GM12878 (cell line): ENCODE results near the gene KRTAP12-1. TPM values are rescaled to one million over a fixed set of nuclear protein-coding genes. Genes with fewer than 3 reads are reported as not detected.
"Not testable (repeated sequence)": the region's sequence is repeated elsewhere in the genome, so short reads cannot be mapped to it uniquely, and the experiment has no call there.

Experiments used
- ATAC-seq: fragments of 200-7000 bp; cut with Tn5 transposase; 3 replicates; pipeline ENCODE4 v1.9.1; 2020; ENCODE audit warnings: mild to moderate bottlenecking, moderate library complexity
- BruUV-seq: library from RNA; stranded (reverse); fragments of 400-500 nt; replicated peaks from 2 replicates; lab custom pipeline; 2021; lab: Mats Ljungman, UMichigan
- CTCF ChIA-PET: fragments of 300-600 bp; sonication (Branson Sonifier 250); formaldehyde crosslinking; extraction: SDS; loops from one replicate; lab custom pipeline; 2021; ENCODE audit warnings: inconsistent platforms; lab: Yijun Ruan, JAX
- POLR2A ChIA-PET: fragments of 350-600 bp; formaldehyde crosslinking; extraction: SDS; loops from one replicate; lab custom pipeline; 2021; ENCODE audit warnings: inconsistent platforms; lab: Charles Lee
- RAD21 ChIA-PET: fragments of 300-600 bp; sonication (Branson Sonifier 250); formaldehyde crosslinking; loops from one replicate; lab custom pipeline; 2023; ENCODE audit warnings: antibody characterized with exemption; ENCODE audit not compliant: unreplicated experiment; lab: Charles Lee
- SMC1A ChIA-PET: fragments of 300-600 bp; sonication (Branson Sonifier 250); formaldehyde crosslinking; loops from one replicate; lab custom pipeline; 2023; ENCODE audit not compliant: unreplicated experiment, uncharacterized antibody; lab: Charles Lee
- DNase-seq: peaks from one replicate; pipeline ENCODE4 v3.0.0-alpha.2; 2011; ENCODE audit warnings: low read depth, low spot score
- FAIRE-seq: peaks from 3 replicates; lab custom pipeline; 2011; peaks lifted over from hg19 to GRCh38; lab: Jason Lieb, UNC
- H2AFZ ChIP-seq: 2 replicates; pipeline ENCODE4 v1.6.0; 2011; ENCODE audit warnings: low read depth, low read length, control low read depth; ENCODE audit not compliant: control insufficient read depth
- H3K27ac ChIP-seq: 2 replicates; pipeline ENCODE4 v1.5.1; 2011; ENCODE audit warnings: control low read depth; ENCODE audit not compliant: control insufficient read depth, insufficient read depth
- H3K27me3 ChIP-seq, 2 experiments: replicated peaks in 1 of 2; 2 replicates each; pipeline versions ENCODE4 v1.6.0 to v1.6.1; 2011; ENCODE audit warnings: low read length in 1 of 2; ENCODE audit not compliant: control insufficient read depth in 2 of 2, insufficient read depth in 2 of 2
- H3K36me3 ChIP-seq, 2 experiments: 2 replicates each; pipeline ENCODE4 v1.5.1; 2011; ENCODE audit warnings: low read length in 1 of 2; ENCODE audit not compliant: control insufficient read depth in 2 of 2, insufficient read depth in 2 of 2
- H3K4me1 ChIP-seq: 2 replicates; pipeline ENCODE4 v1.6.1; 2011; ENCODE audit warnings: mild to moderate bottlenecking, low read length, moderate library complexity, mixed read lengths; ENCODE audit not compliant: control insufficient read depth, insufficient read depth
- H3K4me2 ChIP-seq: 2 replicates; pipeline ENCODE4 v1.6.0; 2011; ENCODE audit warnings: control low read depth; ENCODE audit not compliant: control insufficient read depth, insufficient read depth
- H3K4me3 ChIP-seq: fragments of 200-600 bp; sonication (generic); 2 replicates; pipeline ENCODE4 v1.5.1; 2016
- H3K79me2 ChIP-seq: 2 replicates; pipeline ENCODE4 v1.6.0; 2011; ENCODE audit warnings: low read length; ENCODE audit not compliant: control insufficient read depth, insufficient read depth
- H3K9ac ChIP-seq: 2 replicates; pipeline ENCODE4 v1.8.0; 2011; ENCODE audit warnings: low read length, control low read depth, mixed read lengths; ENCODE audit not compliant: control insufficient read depth, insufficient read depth
- H3K9me3 ChIP-seq: replicated peaks from 3 replicates; pipeline ENCODE4 v1.5.1; 2011; ENCODE audit warnings: mild to moderate bottlenecking, low read length; ENCODE audit not compliant: control insufficient read depth, insufficient read depth
- H4K20me1 ChIP-seq: 2 replicates; pipeline ENCODE4 v1.6.0; 2011; ENCODE audit not compliant: control insufficient read depth, insufficient read depth
- ETV6 ChIP-seq, 2 experiments: fragments of 450-650 bp in 1 of 2; IDR thresholded peaks in 1 of 2; conservative IDR thresholded peaks in 1 of 2; 2 replicates each; pipeline ENCODE4 v1.6.1; 2014; ENCODE audit warnings: antibody characterized with exemption in 1 of 2, borderline replicate concordance in 1 of 2, low read depth in 1 of 2, mild to moderate bottlenecking in 1 of 2, moderate library complexity in 1 of 2
- FOXK2 ChIP-seq: fragments of 450-650 bp; IDR thresholded peaks from 2 replicates; pipeline ENCODE4 v1.6.1; 2017; ENCODE audit warnings: mild to moderate bottlenecking, moderate library complexity
- GATAD2B ChIP-seq: fragments of 450-650 bp; conservative IDR thresholded peaks from 2 replicates; pipeline ENCODE4 v1.6.1; 2017; ENCODE audit warnings: low read depth, mild to moderate bottlenecking, moderate library complexity
- HCFC1 ChIP-seq: fragments of 150-350 bp; IDR thresholded peaks from 2 replicates; pipeline ENCODE4 v1.6.1; 2014; ENCODE audit warnings: low read length
- HDAC2 ChIP-seq: fragments of 200-600 bp; sonication (generic); IDR thresholded peaks from 2 replicates; pipeline ENCODE4 v1.6.1; 2017
- IRF4 ChIP-seq: IDR thresholded peaks from 2 replicates; pipeline ENCODE4 v1.6.1; 2011; ENCODE audit warnings: low read depth, low read length
- IRF5 ChIP-seq: fragments of 450-650 bp; IDR thresholded peaks from 2 replicates; pipeline ENCODE4 v1.6.1; 2017; ENCODE audit warnings: borderline replicate concordance
- JUND ChIP-seq: IDR thresholded peaks from 2 replicates; pipeline ENCODE4 v1.6.1; 2012; ENCODE audit warnings: low read depth, mild to moderate bottlenecking, low read length, improper control_type of control experiment, moderate library complexity
- KLF5 ChIP-seq: fragments of 450-650 bp; IDR thresholded peaks from 2 replicates; pipeline ENCODE4 v1.6.1; 2014; ENCODE audit warnings: mild to moderate bottlenecking; ENCODE audit not compliant: partially characterized antibody
- MLLT1 ChIP-seq: fragments of 450-650 bp; IDR thresholded peaks from 2 replicates; pipeline ENCODE4 v1.6.1; 2016; ENCODE audit warnings: mild to moderate bottlenecking
- NFXL1 ChIP-seq: fragments of 450-650 bp; IDR thresholded peaks from 2 replicates; pipeline ENCODE4 v1.6.1; 2017; ENCODE audit warnings: antibody characterized with exemption, mild to moderate bottlenecking, borderline replicate concordance
- NR2C2 ChIP-seq: IDR thresholded peaks from 2 replicates; pipeline ENCODE4 v1.6.1; 2011; ENCODE audit warnings: borderline replicate concordance, low read depth; ENCODE audit not compliant: control insufficient read depth, insufficient read length
- POLR2A ChIP-seq: IDR thresholded peaks from 2 replicates; pipeline ENCODE4 v1.6.1; 2011; ENCODE audit warnings: low read depth, mild to moderate bottlenecking, low read length
- RAD51 ChIP-seq: fragments of 450-650 bp; IDR thresholded peaks from 2 replicates; pipeline ENCODE4 v1.6.1; 2016; ENCODE audit warnings: moderate library complexity, mild to moderate bottlenecking, inconsistent platforms
- SREBF2 ChIP-seq: IDR thresholded peaks from 2 replicates; pipeline ENCODE4 v1.6.1; 2012; ENCODE audit warnings: mild to moderate bottlenecking, low read length
- TCF3 ChIP-seq: IDR thresholded peaks from 2 replicates; pipeline ENCODE4 v1.6.1; 2012; ENCODE audit warnings: low read depth, mild to moderate bottlenecking, low read length, borderline replicate concordance; ENCODE audit not compliant: insufficient read depth
- USF2 ChIP-seq: IDR thresholded peaks from 2 replicates; pipeline ENCODE4 v1.6.1; 2011; ENCODE audit warnings: low read depth, low read length, improper control_type of control experiment, borderline replicate concordance
- YY1 ChIP-seq: IDR thresholded peaks from 2 replicates; pipeline ENCODE4 v1.6.1; 2011; ENCODE audit warnings: low read depth, mild to moderate bottlenecking, low read length
- WGBS: methylation state at CpG from one replicate; pipeline ENCODE4 v1.1.6; 2016; ENCODE audit warnings: low lambda C conversion rate; ENCODE audit not compliant: insufficient replicate concordance, insufficient coverage; ENCODE audit errors: missing lambda C conversion rate; 5-methylcytosine and 5-hydroxymethylcytosine counted together
- in situ Hi-C: fragments of 300-500 bp; cut with MboI; formaldehyde crosslinking; loops from 9 replicates; pipeline ENCODE4 v1.14.3; 2018; ENCODE audit warnings: mixed read lengths
- intact Hi-C: fragments of 100-400 bp; cut with micrococcal nuclease; formaldehyde crosslinking; loops from one replicate; pipeline ENCODE4 v1.14.2; 2022; ENCODE audit not compliant: unreplicated experiment
- polyA plus RNA-seq, 11 experiments: library from polyadenylated mRNA; depleted of rRNA in 4 of 11; unstranded in 6 of 11; stranded (reverse) in 5 of 11; fragments of >200 nt; fragmentation: Nextera tagmentation in 4 of 11; fragmentation: Illumina TruSeq in 1 of 11; extraction: Ambion mirVana in 4 of 11; extraction: Trizol in 1 of 11; gene quantifications; 1 replicate in 1 of 11; 2 replicates in 10 of 11; pipeline versions ENCODE4 v1.2.1 to v1.2.3, GENCODE V29; 2011 to 2016; ENCODE audit warnings: inconsistent platforms in 2 of 11, missing spikeins in 2 of 11, low read depth in 1 of 11
- total RNA-seq, 4 experiments: library from RNA; depleted of rRNA in 3 of 4; stranded (reverse); fragments of >200 nt in 3 of 4; fragmentation: Illumina TruSeq in 1 of 4; extraction: Trizol in 1 of 4; gene quantifications; 2 replicates each; pipeline versions ENCODE4 v1.2.1 to v1.2.3, GENCODE V29; 2013 to 2021

The KRTAP12-1 gene
- total and polyA plus RNA-seq, 10 of the 15 experiments (the other 5 are each of a cell fraction or from before 2014, with no cell fraction given), result not detected

- Histone ChIP-seq H3K9me3 (no peaks in the 10 kb centered on the region; the same call in 2 of the 3 replicates), H3K4me3 (no peak overlapping the region), H3K79me2 (no peaks in the 10 kb centered on the region), H3K4me2 (no peak overlapping the region), H3K27me3 (no peaks in the 10 kb centered on the region), H3K36me3 (no peaks in the 10 kb centered on the region), H3K9ac (no peak overlapping the region), H4K20me1 (no peaks in the 10 kb centered on the region), H2AFZ (no peak overlapping the region), H3K4me1 (no peaks in the 10 kb centered on the region), H3K27ac (no peak overlapping the region)
- TF ChIP-seq ETV6 (conservative IDR thresholded peaks at IDR 0.05 in 1 of 2, IDR thresholded peaks at IDR 0.05 in 1 of 2; ENCODE audit: borderline replicate concordance in 1 of 2, low read depth in 1 of 2) (no peak), RAD51 (no peak), SREBF2 (no peak), KLF5 (no peak), IRF4 (no peak), USF2 (no peak), FOXK2 (no peak), JUND (no peak), MLLT1 (no peak), HCFC1 (no peak), TCF3 (no peak), IRF5 (no peak), GATAD2B (no peak), HDAC2 (no peak), NR2C2 (no peak), YY1 (no peak), POLR2A (no peak), NFXL1 (no peak)
- ChIA-PET RAD21 (no interaction called here), SMC1A (no interaction called here), CTCF (no interaction called here), POLR2A (no interaction called here)
- WGBS, result 46% methylated on average over 5 of the region's 5 CpGs
- FAIRE-seq (no peak), DNase-seq (no peak), ATAC-seq (no peak)
- in situ Hi-C loops, result no loop called here
- BruUV-seq, result no TSS peak
- intact Hi-C loops, result no loop called here
These were observed 17.3 kb downstream of the KRTAP12-1 start for GRCh38 chr21:44664691-44665090.

- H3K27ac ChIP-seq, POLR2A ChIA-PET, H2AFZ ChIP-seq, H3K4me3 ChIP-seq, H3K79me2 ChIP-seq, SMC1A ChIA-PET, ATAC-seq, BruUV-seq, H3K4me2 ChIP-seq, FAIRE-seq, DNase-seq, H3K9me3 ChIP-seq, H3K36me3 ChIP-seq, in situ Hi-C loops, H4K20me1 ChIP-seq, CTCF ChIA-PET, intact Hi-C loops, H3K9ac ChIP-seq, H3K27me3 ChIP-seq, RAD21 ChIA-PET, H3K4me1 ChIP-seq: not testable (repeated sequence)
- 40% methylated on average over 7 of the region's 7 CpGs for WGBS
These were observed 20.4 kb downstream of the KRTAP12-1 start for GRCh38 chr21:44661567-44661966.
